Liver (tissue), 9 donors: ENCODE measurements around the gene CACNA1H. TPM values are rescaled to one million over a fixed set of nuclear protein-coding genes. Genes with fewer than 3 reads are reported as not detected.

Source experiments
- DNase-seq: peaks from one replicate; pipeline ENCODE4 v3.0.0-alpha.2; 2017; ENCODE audit warnings: low spot score
- H3K27ac ChIP-seq, 2 donors: one replicate each; pipeline ENCODE4 v1.7.0; 2013; ENCODE audit warnings: inconsistent platforms in 2 of 2, low read length in 2 of 2, control low read depth in 1 of 2, low read depth in 1 of 2, mild to moderate bottlenecking in 1 of 2
- H3K27me3 ChIP-seq, 4 donors: one replicate each; pipeline versions ENCODE4 v1.6.1 to v1.7.0; 2013; ENCODE audit warnings: low read length in 3 of 4, inconsistent platforms in 1 of 4, mild to moderate bottlenecking in 1 of 4, moderate library complexity in 1 of 4; ENCODE audit not compliant: control insufficient read depth in 4 of 4, insufficient read depth in 4 of 4
- H3K36me3 ChIP-seq, 4 donors: one replicate each; pipeline versions ENCODE4 v1.6.1 to v1.7.0; 2013; ENCODE audit warnings: low read length in 3 of 4, mild to moderate bottlenecking in 3 of 4, low read depth in 1 of 4, moderate library complexity in 1 of 4; ENCODE audit not compliant: control insufficient read depth in 4 of 4, insufficient read depth in 3 of 4
- H3K4me1 ChIP-seq, 4 donors: one replicate each; pipeline versions ENCODE4 v1.6.1 to v1.7.0; 2013; ENCODE audit warnings: low read length in 3 of 4, mild to moderate bottlenecking in 3 of 4, moderate library complexity in 1 of 4; ENCODE audit not compliant: control insufficient read depth in 4 of 4, insufficient read depth in 4 of 4
- H3K4me3 ChIP-seq, 3 donors: one replicate each; pipeline versions ENCODE4 v1.6.1 to v1.7.0; 2013; ENCODE audit warnings: low read length in 3 of 3, control low read depth in 1 of 3, low read depth in 1 of 3, mild to moderate bottlenecking in 1 of 3
- H3K9ac ChIP-seq, 2 donors: one replicate each; pipeline ENCODE4 v1.7.0; 2013; ENCODE audit warnings: low read length in 2 of 2, mild to moderate bottlenecking in 2 of 2, moderate library complexity in 2 of 2, control low read depth in 1 of 2, low read depth in 1 of 2
- H3K9me3 ChIP-seq, 4 donors: one replicate each; pipeline versions ENCODE4 v1.6.1 to v1.7.0; 2013; ENCODE audit warnings: low read length in 3 of 4; ENCODE audit not compliant: control insufficient read depth in 4 of 4
- ATF3 ChIP-seq: IDR thresholded peaks from 2 replicates; pipeline ENCODE4 v1.6.1; 2016; ENCODE audit warnings: antibody characterized with exemption
- EGR1 ChIP-seq, 2 donors: IDR thresholded peaks; 2 replicates each; pipeline ENCODE4 v1.6.1; 2016 to 2018; ENCODE audit warnings: antibody characterized with exemption in 2 of 2, low read depth in 2 of 2
- FOXA1 ChIP-seq: IDR thresholded peaks from 2 replicates; pipeline ENCODE4 v1.6.1; 2016; ENCODE audit warnings: antibody characterized with exemption
- FOXA2 ChIP-seq: IDR thresholded peaks from 2 replicates; pipeline ENCODE4 v1.6.1; 2016; ENCODE audit warnings: antibody characterized with exemption
- GABPA ChIP-seq, 2 donors: IDR thresholded peaks in 1 of 2; conservative IDR thresholded peaks in 1 of 2; 2 replicates each; pipeline ENCODE4 v1.6.1; 2016; ENCODE audit warnings: antibody characterized with exemption in 2 of 2, mild to moderate bottlenecking in 1 of 2, moderate library complexity in 1 of 2
- HNF4A ChIP-seq, 2 donors: conservative IDR thresholded peaks; 2 replicates each; pipeline ENCODE4 v1.6.1; 2016; ENCODE audit warnings: antibody characterized with exemption in 2 of 2, mild to moderate bottlenecking in 2 of 2
- HNF4G ChIP-seq: IDR thresholded peaks from 2 replicates; pipeline ENCODE4 v1.6.1; 2016; ENCODE audit warnings: antibody characterized with exemption
- JUND ChIP-seq, 2 donors: IDR thresholded peaks; 2 replicates each; pipeline ENCODE4 v1.6.1; 2016; ENCODE audit warnings: antibody characterized with exemption in 2 of 2
- NR2F2 ChIP-seq: IDR thresholded peaks from 2 replicates; pipeline ENCODE4 v1.6.1; 2016; ENCODE audit warnings: antibody characterized with exemption
- RAD21 ChIP-seq, 2 donors: IDR thresholded peaks; 2 replicates each; pipeline ENCODE4 v1.6.1; 2016; ENCODE audit warnings: antibody characterized with exemption in 2 of 2, mild to moderate bottlenecking in 2 of 2
- REST ChIP-seq: IDR thresholded peaks from 2 replicates; pipeline ENCODE4 v1.6.1; 2016; ENCODE audit warnings: antibody characterized with exemption, mild to moderate bottlenecking
- RXRA ChIP-seq, 2 donors: IDR thresholded peaks; 2 replicates each; pipeline ENCODE4 v1.6.1; 2017 to 2018; ENCODE audit warnings: antibody characterized with exemption in 2 of 2, mild to moderate bottlenecking in 1 of 2
- SP1 ChIP-seq: IDR thresholded peaks from 2 replicates; pipeline ENCODE4 v1.6.1; 2018; ENCODE audit warnings: antibody characterized with exemption, mild to moderate bottlenecking
- TAF1 ChIP-seq: conservative IDR thresholded peaks from 2 replicates; pipeline ENCODE4 v1.6.1; 2016; ENCODE audit warnings: antibody characterized with exemption, mild to moderate bottlenecking
- YY1 ChIP-seq: IDR thresholded peaks from 2 replicates; pipeline ENCODE4 v1.6.1; 2016; ENCODE audit warnings: antibody characterized with exemption, mild to moderate bottlenecking
- WGBS: extraction: QIAGEN DNeasy Blood & Tissue Kit; methylation state at CpG from one replicate; pipeline ENCODE4 v1.1.7; 2013; 5-methylcytosine and 5-hydroxymethylcytosine counted together
- polyA plus RNA-seq, 2 donors: library from polyadenylated mRNA; stranded (reverse) in 1 of 2; unstranded in 1 of 2; fragments of 200-250 nt in 1 of 2; fragments of >200 nt in 1 of 2; fragmentation: Nextera tagmentation in 1 of 2; extraction: Ambion mirVana in 1 of 2; gene quantifications; one replicate each; pipeline versions ENCODE4 v1.2.1 to v1.2.3, GENCODE V29; 2013 to 2015
- total RNA-seq, 2 donors: library from RNA; depleted of rRNA; stranded (reverse); fragments of >200 nt; gene quantifications; one replicate each; pipeline ENCODE4 v1.2.3, GENCODE V29; 2014
- TF ChIP-seq, protein P1 (sequence below): IDR thresholded peaks from 2 replicates; pipeline ENCODE4 v1.6.1; 2016; ENCODE audit warnings: antibody characterized with exemption
- TF ChIP-seq, protein P2 (sequence below): fragments of 150-350 bp; IDR thresholded peaks from 2 replicates; pipeline ENCODE4 v1.5.1; 2017; ENCODE audit warnings: improper control_type of control experiment, low read depth, low read length; ENCODE audit not compliant: missing input control
- TF ChIP-seq, protein P3 (sequence below): IDR thresholded peaks from 2 replicates; pipeline ENCODE4 v1.6.1; 2016; ENCODE audit warnings: antibody characterized with exemption
- donor health status: healthy.
- donor health status: healthy.
- donor health status: healthy.
- donor health status: healthy.
- donor health status: healthy.

The CACNA1H gene
- total and polyA plus RNA-seq, 4 donors, result 0.21 to 8.5 (median 6.1) TPM

- Histone ChIP-seq H3K4me3 (no peak overlapping the region), H3K36me3 (no peaks in the 10 kb centered on the region), H3K4me1 (peaks cover 12 to 48% (median 32%) of the 10 kb centered on the region in 4 donors), H3K27ac (no peak overlapping the region), H3K27me3 (no peaks in the 10 kb centered on the region), H3K9ac (no peak overlapping the region), H3K9me3 (no peaks in the 10 kb centered on the region)
- TF ChIP-seq GABPA (IDR thresholded peaks at IDR 0.05 in 1 of 2, conservative IDR thresholded peaks at IDR 0.05 in 1 of 2), result no peak
- no peak for TF ChIP-seq HNF4A (conservative IDR thresholded peaks at IDR 0.05)
- no peak for TF ChIP-seq JUND (IDR thresholded peaks at IDR 0.05)
- TF ChIP-seq NR2F2, result no peak
- TF ChIP-seq YY1, result no peak
- TF ChIP-seq RAD21 (IDR thresholded peaks at IDR 0.05), result no peak
- TF ChIP-seq, protein P1, sequence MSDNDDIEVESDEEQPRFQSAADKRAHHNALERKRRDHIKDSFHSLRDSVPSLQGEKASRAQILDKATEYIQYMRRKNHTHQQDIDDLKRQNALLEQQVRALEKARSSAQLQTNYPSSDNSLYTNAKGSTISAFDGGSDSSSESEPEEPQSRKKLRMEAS, result no peak
- 73% methylated on average over 35 of the region's 35 CpGs for WGBS
- no peak for DNase-seq
Observed at GRCh38 chr16:1131378-1131994, 21.4 kb upstream of the CACNA1H start.

GRCh38 chr16:1132431-1132830 is 20.5 kb upstream of the CACNA1H start:
- H3K9ac ChIP-seq, result no peak overlapping the region
- TF ChIP-seq, protein P2, sequence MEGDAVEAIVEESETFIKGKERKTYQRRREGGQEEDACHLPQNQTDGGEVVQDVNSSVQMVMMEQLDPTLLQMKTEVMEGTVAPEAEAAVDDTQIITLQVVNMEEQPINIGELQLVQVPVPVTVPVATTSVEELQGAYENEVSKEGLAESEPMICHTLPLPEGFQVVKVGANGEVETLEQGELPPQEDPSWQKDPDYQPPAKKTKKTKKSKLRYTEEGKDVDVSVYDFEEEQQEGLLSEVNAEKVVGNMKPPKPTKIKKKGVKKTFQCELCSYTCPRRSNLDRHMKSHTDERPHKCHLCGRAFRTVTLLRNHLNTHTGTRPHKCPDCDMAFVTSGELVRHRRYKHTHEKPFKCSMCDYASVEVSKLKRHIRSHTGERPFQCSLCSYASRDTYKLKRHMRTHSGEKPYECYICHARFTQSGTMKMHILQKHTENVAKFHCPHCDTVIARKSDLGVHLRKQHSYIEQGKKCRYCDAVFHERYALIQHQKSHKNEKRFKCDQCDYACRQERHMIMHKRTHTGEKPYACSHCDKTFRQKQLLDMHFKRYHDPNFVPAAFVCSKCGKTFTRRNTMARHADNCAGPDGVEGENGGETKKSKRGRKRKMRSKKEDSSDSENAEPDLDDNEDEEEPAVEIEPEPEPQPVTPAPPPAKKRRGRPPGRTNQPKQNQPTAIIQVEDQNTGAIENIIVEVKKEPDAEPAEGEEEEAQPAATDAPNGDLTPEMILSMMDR, result no peak
- TF ChIP-seq EGR1 (IDR thresholded peaks at IDR 0.05; ENCODE audit: low read depth in 2 of 2) (no peak), HNF4A (conservative IDR thresholded peaks at IDR 0.05) (no peak), TAF1 (no peak), ATF3 (no peak), JUND (IDR thresholded peaks at IDR 0.05) (no peak), RAD21 (IDR thresholded peaks at IDR 0.05) (no peak), RXRA (IDR thresholded peaks at IDR 0.05) (no peak), FOXA2 (no peak), REST (no peak), YY1 (no peak), GABPA (IDR thresholded peaks at IDR 0.05 in 1 of 2, conservative IDR thresholded peaks at IDR 0.05 in 1 of 2) (no peak), FOXA1 (no peak), NR2F2 (no peak), SP1 (no peak), HNF4G (no peak)
- TF ChIP-seq, protein P3, sequence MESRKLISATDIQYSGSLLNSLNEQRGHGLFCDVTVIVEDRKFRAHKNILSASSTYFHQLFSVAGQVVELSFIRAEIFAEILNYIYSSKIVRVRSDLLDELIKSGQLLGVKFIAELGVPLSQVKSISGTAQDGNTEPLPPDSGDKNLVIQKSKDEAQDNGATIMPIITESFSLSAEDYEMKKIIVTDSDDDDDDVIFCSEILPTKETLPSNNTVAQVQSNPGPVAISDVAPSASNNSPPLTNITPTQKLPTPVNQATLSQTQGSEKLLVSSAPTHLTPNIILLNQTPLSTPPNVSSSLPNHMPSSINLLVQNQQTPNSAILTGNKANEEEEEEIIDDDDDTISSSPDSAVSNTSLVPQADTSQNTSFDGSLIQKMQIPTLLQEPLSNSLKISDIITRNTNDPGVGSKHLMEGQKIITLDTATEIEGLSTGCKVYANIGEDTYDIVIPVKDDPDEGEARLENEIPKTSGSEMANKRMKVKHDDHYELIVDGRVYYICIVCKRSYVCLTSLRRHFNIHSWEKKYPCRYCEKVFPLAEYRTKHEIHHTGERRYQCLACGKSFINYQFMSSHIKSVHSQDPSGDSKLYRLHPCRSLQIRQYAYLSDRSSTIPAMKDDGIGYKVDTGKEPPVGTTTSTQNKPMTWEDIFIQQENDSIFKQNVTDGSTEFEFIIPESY, result no peak
- TF ChIP-seq, protein P1, result no peak
- H3K4me1 ChIP-seq, result peaks cover 12 to 48% (median 32%) of the 10 kb centered on the region in 4 donors
- no peaks in the 10 kb centered on the region for H3K9me3 ChIP-seq
- no peaks in the 10 kb centered on the region for H3K36me3 ChIP-seq
- H3K27me3 ChIP-seq, result no peaks in the 10 kb centered on the region
- 69% methylated on average over 15 of the region's 15 CpGs for WGBS
- no peak overlapping the region for H3K27ac ChIP-seq
- DNase-seq, result no peak
- H3K4me3 ChIP-seq, result no peak overlapping the region
